CD4-positive, alpha-beta T cell treated with Interleukin-17A for 4 hours (primary cell): ENCODE measurements around the gene SLC25A30.
"Not testable (repeated sequence)": the region's sequence is repeated elsewhere in the genome, so short reads cannot be mapped to it uniquely, and the experiment has no call there.

Experiments used
- DNase-seq: peaks from one replicate; pipeline ENCODE4 v3.0.0-alpha.2; 2020; ENCODE audit warnings: mixed read lengths

Gene SLC25A30

GRCh38 chr13:45390348-45390747 is 27.8 kb downstream of the SLC25A30 start:
- DNase-seq: not testable (repeated sequence)

- no peak for DNase-seq
These were observed 29.5 kb downstream of the SLC25A30 start for GRCh38 chr13:45388664-45389063.

GRCh38 chr13:45386892-45387575 is 31.1 kb downstream of the SLC25A30 start:
- DNase-seq: not testable (repeated sequence)

- DNase-seq: no peak
These were observed 32.1 kb downstream of the SLC25A30 start for GRCh38 chr13:45385907-45386553.

- no peak for DNase-seq
These were observed 32.9 kb downstream of the SLC25A30 start for GRCh38 chr13:45385320-45385719.

- DNase-seq: no peak
These were observed 33.5 kb downstream of the SLC25A30 start for GRCh38 chr13:45384474-45385174.

GRCh38 chr13:45382739-45383138 is 35.4 kb downstream of the SLC25A30 start:
- not testable (repeated sequence) for DNase-seq

GRCh38 chr13:45381196-45381595 is 37.0 kb downstream of the SLC25A30 start:
- DNase-seq: no peak

- DNase-seq: not testable (repeated sequence)
These were observed 37.5 kb downstream of the SLC25A30 start for GRCh38 chr13:45380708-45381107.

- not testable (repeated sequence) for DNase-seq
These were observed 38.7 kb downstream of the SLC25A30 start for GRCh38 chr13:45379516-45379915.

- not testable (repeated sequence) for DNase-seq
These were observed 39.4 kb downstream of the SLC25A30 start for GRCh38 chr13:45378786-45379185.

GRCh38 chr13:45377314-45377713 is 40.9 kb downstream of the SLC25A30 start:
- DNase-seq: not testable (repeated sequence)

- DNase-seq: not testable (repeated sequence)
These were observed 41.5 kb downstream of the SLC25A30 start for GRCh38 chr13:45376651-45377050.

- no peak for DNase-seq
These were observed 43.3 kb downstream of the SLC25A30 start for GRCh38 chr13:45374917-45375316.

GRCh38 chr13:45373162-45373547 is 45.0 kb downstream of the SLC25A30 start:
- DNase-seq: no peak

- no peak for DNase-seq
These were observed 45.7 kb downstream of the SLC25A30 start for GRCh38 chr13:45372189-45373161.

GRCh38 chr13:45370922-45371406 is 47.2 kb downstream of the SLC25A30 start:
- DNase-seq: peak; percentile 74

- no peak for DNase-seq
These were observed 49.1 kb downstream of the SLC25A30 start for GRCh38 chr13:45369116-45369515.

- no peak for DNase-seq
These were observed 49.6 kb downstream of the SLC25A30 start for GRCh38 chr13:45368571-45368970.

- peak; percentile 40 for DNase-seq
These were observed 50.2 kb downstream of the SLC25A30 start for GRCh38 chr13:45368005-45368404.

- DNase-seq: peak; percentile 95
These were observed 50.8 kb downstream of the SLC25A30 start for GRCh38 chr13:45367358-45367757.

GRCh38 chr13:45365558-45365885 is 52.7 kb downstream of the SLC25A30 start:
- no peak for DNase-seq
